Smooth muscle cell of the umbilical artery (primary cell): ENCODE measurements around the gene EIF4EBP3. TPM values are rescaled to one million over a fixed set of nuclear protein-coding genes. Genes with fewer than 3 reads are reported as not detected.

Source experiments
- total RNA-seq: library from RNA; depleted of rRNA; stranded (reverse); fragments of >200 nt; gene quantifications from 2 replicates; pipeline ENCODE4 v1.2.3, GENCODE V29; 2014

EIF4EBP3 gene
- 0.28 TPM in 1 of 2 replicates, not detected in the other for total RNA-seq

DNA sequence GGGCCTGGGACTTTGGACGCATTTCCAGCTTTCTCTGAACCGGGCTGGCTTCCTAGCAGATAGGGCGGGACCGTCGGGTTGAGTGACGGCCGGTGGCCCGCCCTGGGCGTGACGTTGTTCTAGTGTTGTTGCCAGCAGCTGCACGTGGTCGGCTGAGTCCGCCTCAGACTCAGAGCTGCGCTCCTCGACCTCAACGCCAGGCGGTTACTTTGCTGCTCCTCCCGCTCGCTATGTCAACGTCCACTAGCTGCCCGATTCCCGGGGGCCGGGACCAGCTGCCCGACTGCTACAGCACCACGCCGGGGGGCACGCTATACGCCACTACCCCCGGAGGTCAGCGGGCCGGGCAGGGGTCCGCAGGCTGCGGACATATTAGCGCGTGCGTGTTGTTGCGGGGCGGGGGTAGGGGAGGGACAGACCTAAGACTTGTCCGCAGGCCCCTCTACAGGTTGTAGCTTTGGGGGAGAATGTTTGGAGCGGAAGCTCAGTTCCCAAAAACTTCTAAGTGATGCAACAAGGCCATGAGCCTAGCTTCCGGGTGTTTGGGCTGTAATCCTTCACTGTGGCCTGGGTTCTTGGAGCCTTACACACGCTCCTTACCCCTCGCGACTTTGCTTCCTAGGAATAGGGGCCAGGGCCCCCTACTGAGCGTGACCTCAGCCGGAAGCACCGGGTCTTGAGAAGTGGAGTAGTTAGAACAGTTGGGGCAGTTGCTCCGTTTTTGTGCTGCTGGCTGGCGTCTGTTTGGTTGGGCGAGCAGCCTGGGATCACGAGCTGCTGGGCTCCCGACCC is at the start of gene EIF4EBP3:
Gene EIF4EBP3 (plus strand): TSS at position 155 of the 792 bp plus-strand sequence. CDS start 76 bp downstream, at position 231.

DNA sequence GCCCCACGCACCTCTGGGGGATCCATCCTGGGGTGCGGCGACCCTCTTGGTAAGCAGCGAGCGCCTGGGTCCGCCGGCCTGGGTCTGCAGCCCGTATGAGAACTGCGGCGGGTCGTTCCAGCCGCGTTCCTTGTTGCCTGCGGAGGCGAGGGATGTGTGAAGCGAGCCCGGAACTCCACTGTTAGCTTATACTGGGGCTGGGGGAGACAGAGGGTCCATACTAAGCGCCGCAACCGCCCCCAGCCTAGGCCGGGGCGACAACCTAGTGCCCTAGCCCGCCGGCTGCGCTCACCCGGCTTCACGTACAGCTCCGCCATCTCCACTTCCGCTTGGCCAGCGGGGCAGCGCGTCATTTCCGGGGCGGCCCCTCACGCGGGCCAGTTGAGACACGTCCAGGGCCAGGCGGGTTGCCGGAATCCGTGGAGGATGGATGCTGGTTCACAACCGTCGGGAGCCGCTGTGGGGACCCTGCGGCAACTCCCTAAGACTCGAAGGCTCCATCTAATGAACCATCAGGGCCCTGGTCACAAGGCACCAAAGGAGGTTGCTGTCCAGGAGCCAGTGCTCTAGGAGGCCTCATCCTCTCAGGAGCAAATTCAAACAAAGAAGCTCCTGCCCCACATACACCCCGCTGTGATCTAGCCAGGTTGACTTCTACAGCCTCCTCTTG is 9.8 kb downstream of the EIF4EBP3 start, which contains the start of gene SRA1:
Gene SRA1 (minus strand): TSS at position 338 of the 670 bp plus-strand sequence. CDS start 21 bp downstream, at position 317.

DNA sequence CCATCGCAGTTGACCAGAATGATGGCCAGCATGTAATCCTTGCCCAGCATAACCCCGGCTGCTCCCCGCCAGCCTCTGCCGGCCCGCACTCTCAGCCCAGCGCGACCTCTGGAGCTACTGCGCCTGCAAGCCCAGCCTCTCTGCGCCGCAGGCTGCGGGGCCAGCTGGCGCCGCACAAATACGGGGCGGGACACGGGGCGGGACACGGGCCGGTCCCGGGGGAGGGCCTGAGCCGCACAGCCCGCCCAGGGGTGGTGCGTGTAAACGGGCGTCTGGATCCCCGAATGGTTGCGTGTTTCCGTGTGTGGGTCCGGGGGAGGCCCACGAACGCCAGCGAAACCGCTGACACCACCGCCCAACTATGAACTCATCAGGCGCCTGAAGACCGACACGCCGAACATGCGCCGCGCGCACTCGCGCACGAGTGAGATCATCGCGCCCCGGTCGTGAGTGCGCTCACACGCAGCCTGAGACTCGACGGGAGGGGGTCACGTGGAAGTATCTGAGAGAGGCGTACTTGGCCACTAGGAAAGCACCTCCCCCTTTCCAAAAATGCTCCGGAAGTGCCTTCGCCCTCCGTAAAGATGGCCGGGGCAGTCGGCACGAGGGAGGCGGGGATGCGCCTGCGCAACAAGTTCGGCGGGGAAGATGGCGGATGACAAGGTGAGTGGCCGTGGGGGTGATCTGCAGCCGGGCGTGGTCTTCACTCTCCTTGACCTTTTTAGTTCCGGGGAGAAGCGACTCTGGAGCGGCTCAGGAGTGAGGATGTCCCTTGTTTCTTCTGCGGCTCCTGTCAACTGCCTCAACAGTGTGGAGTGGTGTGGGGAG is 16.9 kb downstream of the EIF4EBP3 start, which contains the start of the genes APBB3 and SLC35A4:
Gene APBB3 (minus strand): TSS at position 403 of the 828 bp plus-strand sequence. CDS start 353 bp downstream, at position 50.
Gene SLC35A4 (plus strand): TSS at position 633 of the 828 bp plus-strand sequence. CDS start 2,342 bp downstream, outside the sequence.

Other genes starting within 250 kb of the EIF4EBP3 start
- 38.0 and 55.9 TPM in 2 replicates for gene PFDN1, start 244.6 kb upstream of the EIF4EBP3 start, total RNA-seq
- gene HBEGF, start 201.1 kb upstream of the EIF4EBP3 start, total RNA-seq, result 7.4 and 27.0 TPM in 2 replicates
- not detected in 2 replicates for gene SLC4A9, start 187.5 kb upstream of the EIF4EBP3 start, total RNA-seq
- gene ANKHD1, start 145.8 kb upstream of the EIF4EBP3 start, total RNA-seq, result 43.9 and 69.1 TPM in 2 replicates
- gene SRA1, start 9.8 kb downstream of the EIF4EBP3 start, total RNA-seq, result 37.7 and 40.6 TPM in 2 replicates
- 19.2 and 24.1 TPM in 2 replicates for gene APBB3, start 16.9 kb downstream of the EIF4EBP3 start, total RNA-seq
- gene SLC35A4, start 17.2 kb downstream of the EIF4EBP3 start, total RNA-seq, result 13.1 and 35.8 TPM in 2 replicates
- 0.55 and 0.59 TPM in 2 replicates for gene CD14, start 85.5 kb downstream of the EIF4EBP3 start, total RNA-seq
- 3.6 and 5.8 TPM in 2 replicates for gene TMCO6, start 91.8 kb downstream of the EIF4EBP3 start, total RNA-seq
- gene NDUFA2, start 100.0 kb downstream of the EIF4EBP3 start, total RNA-seq, result 12.5 and 38.0 TPM in 2 replicates
- gene IK, start 100.2 kb downstream of the EIF4EBP3 start, total RNA-seq, result 81.7 and 91.5 TPM in 2 replicates
- gene WDR55, start 117.2 kb downstream of the EIF4EBP3 start, total RNA-seq, result 19.3 and 26.9 TPM in 2 replicates
- 0.18 and 0.30 TPM in 2 replicates for gene DND1, start 125.9 kb downstream of the EIF4EBP3 start, total RNA-seq
- 60.3 and 81.0 TPM in 2 replicates for gene HARS1, start 143.7 kb downstream of the EIF4EBP3 start, total RNA-seq
- gene HARS2, start 143.8 kb downstream of the EIF4EBP3 start, total RNA-seq, result 28.2 and 34.6 TPM in 2 replicates
- gene ZMAT2, start 152.8 kb downstream of the EIF4EBP3 start, total RNA-seq, result 50.9 and 65.3 TPM in 2 replicates
- gene PCDHA1, start 238.5 kb downstream of the EIF4EBP3 start, total RNA-seq, result under 0.01 and 0.09 TPM in 2 replicates
- 0.05 TPM in 1 of 2 replicates, not detected in the other for gene PCDHA2, start 247.2 kb downstream of the EIF4EBP3 start, total RNA-seq